Glutamatergic neuron (in vitro differentiated cells): Measurements from ENCODE around the gene GDI2. TPM values are rescaled to one million over a fixed set of nuclear protein-coding genes. Genes with fewer than 3 reads are reported as not detected.

Experiments
- DNase-seq: peaks from one replicate; pipeline ENCODE4 v3.0.0; 2022
- H3K27ac Mint-ChIP-seq: one replicate; pipeline ENCODE4 v1.8.0; 2020; ENCODE audit warnings: mild to moderate bottlenecking, mixed read lengths, inconsistent platforms; ENCODE audit not compliant: unreplicated experiment
- H3K27me3 Mint-ChIP-seq: one replicate; pipeline ENCODE4 v1.8.0; 2020; ENCODE audit warnings: mild to moderate bottlenecking, moderate library complexity, mixed read lengths, inconsistent platforms; ENCODE audit not compliant: unreplicated experiment
- H3K36me3 Mint-ChIP-seq: one replicate; pipeline ENCODE4 v1.8.0; 2020; ENCODE audit warnings: mild to moderate bottlenecking, mixed read lengths, inconsistent platforms; ENCODE audit not compliant: unreplicated experiment
- H3K4me1 Mint-ChIP-seq: one replicate; pipeline ENCODE4 v1.8.0; 2020; ENCODE audit warnings: mild to moderate bottlenecking, low read depth, mixed read lengths, inconsistent platforms; ENCODE audit not compliant: unreplicated experiment
- H3K4me3 Mint-ChIP-seq: one replicate; pipeline ENCODE4 v1.8.0; 2020; ENCODE audit warnings: mild to moderate bottlenecking, mixed read lengths, inconsistent platforms; ENCODE audit not compliant: unreplicated experiment
- H3K9me3 Mint-ChIP-seq: one replicate; pipeline ENCODE4 v1.8.0; 2020; ENCODE audit warnings: mild to moderate bottlenecking, moderate library complexity, mixed read lengths, inconsistent platforms; ENCODE audit not compliant: unreplicated experiment
- total RNA-seq: library from RNA; stranded (reverse); fragmentation: NEBNext Ultra II Directional; extraction: Animal tissue kit (Norgen Biotek cat#: 25700); gene quantifications from one replicate; pipeline ENCODE4 v1.2.1, GENCODE V29; 2021; ENCODE audit not compliant: unreplicated experiment
- TF ChIP-seq, protein P1 (sequence below): fragments of 200-600 bp; sonication (generic); IDR thresholded peaks from one replicate; pipeline ENCODE4 v1.5.0; 2021; ENCODE audit not compliant: partially characterized antibody, unreplicated experiment

The GDI2 gene
- total RNA-seq, 1 donor from 2014 or later = 294 TPM

DNA sequence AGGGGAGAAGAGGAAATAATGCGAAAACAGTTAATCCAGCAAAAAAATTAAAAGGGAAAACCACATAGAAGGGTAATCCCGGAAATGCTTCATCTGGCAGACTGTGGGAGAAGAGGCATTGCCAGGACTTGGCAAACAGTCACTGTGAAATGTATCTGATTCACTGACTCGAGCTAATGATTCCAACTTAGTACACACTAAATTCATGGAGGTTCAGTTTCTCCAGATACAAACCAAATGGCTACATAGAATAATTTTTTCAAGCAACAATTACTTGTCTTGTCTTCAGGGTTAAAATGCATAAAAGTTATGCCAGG, 36.4 kb downstream of the GDI2 start:
- no peak for DNase-seq
- Mint-ChIP-seq H3K9me3 (peaks cover 1% of the 10 kb centered on the region), H3K4me1 (peaks cover 7% of the 10 kb centered on the region), H3K27me3 (peaks cover 1% of the 10 kb centered on the region), H3K36me3 (no peaks in the 10 kb centered on the region), H3K4me3 (no peak overlapping the region), H3K27ac (no peak overlapping the region)
- TF ChIP-seq, protein P1, sequence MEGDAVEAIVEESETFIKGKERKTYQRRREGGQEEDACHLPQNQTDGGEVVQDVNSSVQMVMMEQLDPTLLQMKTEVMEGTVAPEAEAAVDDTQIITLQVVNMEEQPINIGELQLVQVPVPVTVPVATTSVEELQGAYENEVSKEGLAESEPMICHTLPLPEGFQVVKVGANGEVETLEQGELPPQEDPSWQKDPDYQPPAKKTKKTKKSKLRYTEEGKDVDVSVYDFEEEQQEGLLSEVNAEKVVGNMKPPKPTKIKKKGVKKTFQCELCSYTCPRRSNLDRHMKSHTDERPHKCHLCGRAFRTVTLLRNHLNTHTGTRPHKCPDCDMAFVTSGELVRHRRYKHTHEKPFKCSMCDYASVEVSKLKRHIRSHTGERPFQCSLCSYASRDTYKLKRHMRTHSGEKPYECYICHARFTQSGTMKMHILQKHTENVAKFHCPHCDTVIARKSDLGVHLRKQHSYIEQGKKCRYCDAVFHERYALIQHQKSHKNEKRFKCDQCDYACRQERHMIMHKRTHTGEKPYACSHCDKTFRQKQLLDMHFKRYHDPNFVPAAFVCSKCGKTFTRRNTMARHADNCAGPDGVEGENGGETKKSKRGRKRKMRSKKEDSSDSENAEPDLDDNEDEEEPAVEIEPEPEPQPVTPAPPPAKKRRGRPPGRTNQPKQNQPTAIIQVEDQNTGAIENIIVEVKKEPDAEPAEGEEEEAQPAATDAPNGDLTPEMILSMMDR = no peak

- TF ChIP-seq, protein P1 = no peak
- Mint-ChIP-seq H3K27ac (no peak overlapping the region), H3K4me1 (peaks cover 7% of the 10 kb centered on the region), H3K27me3 (peaks cover 1% of the 10 kb centered on the region), H3K9me3 (peaks cover 1% of the 10 kb centered on the region), H3K4me3 (no peak overlapping the region), H3K36me3 (no peaks in the 10 kb centered on the region)
- DNase-seq = no peak
These were observed 36.9 kb downstream of the GDI2 start for GRCh38 chr10:5776136-5776880.

GRCh38 chr10:5775685-5776084, 37.5 kb downstream of the GDI2 start:
- Mint-ChIP-seq H3K27me3 (peaks cover 1% of the 10 kb centered on the region), H3K9me3 (peaks cover 1% of the 10 kb centered on the region), H3K4me1 (peaks cover 7% of the 10 kb centered on the region), H3K4me3 (no peak overlapping the region), H3K36me3 (no peaks in the 10 kb centered on the region), H3K27ac (no peak overlapping the region)
- TF ChIP-seq, protein P1 = no peak
- no peak for DNase-seq

GRCh38 chr10:5774987-5775620, 38.1 kb downstream of the GDI2 start:
- Mint-ChIP-seq H3K27ac (no peak overlapping the region), H3K27me3 (peaks cover 1% of the 10 kb centered on the region), H3K4me3 (no peak overlapping the region), H3K4me1 (peaks cover 7% of the 10 kb centered on the region), H3K36me3 (no peaks in the 10 kb centered on the region), H3K9me3 (peaks cover 1% of the 10 kb centered on the region)
- no peak for DNase-seq
- TF ChIP-seq, protein P1 = no peak

- TF ChIP-seq, protein P1 = no peak
- DNase-seq = no peak
- no peak overlapping the region for H3K4me3 Mint-ChIP-seq
- no peaks in the 10 kb centered on the region for H3K36me3 Mint-ChIP-seq
- H3K4me1 Mint-ChIP-seq = no peaks in the 10 kb centered on the region
- peaks cover 2% of the 10 kb centered on the region for H3K9me3 Mint-ChIP-seq
- H3K27me3 Mint-ChIP-seq = peaks cover 3% of the 10 kb centered on the region
- peak overlapping the region; percentile 1 for H3K27ac Mint-ChIP-seq
These were observed 47.0 kb downstream of the GDI2 start for GRCh38 chr10:5766189-5766588.
